Kidney epithelial cell (primary cell): ENCODE results near the gene SLC13A3. TPM values are rescaled to one million over a fixed set of nuclear protein-coding genes. Genes with fewer than 3 reads are reported as not detected.

Source experiments
- DNase-seq: peaks from one replicate; pipeline ENCODE4 v3.0.0-alpha.2; 2010; ENCODE audit warnings: low read depth
- H3K27me3 ChIP-seq: 2 replicates; pipeline ENCODE4 v1.6.0; 2011; ENCODE audit warnings: low read length; ENCODE audit not compliant: control insufficient read depth, insufficient read depth
- H3K36me3 ChIP-seq: 2 replicates; pipeline ENCODE4 v1.5.1; 2011; ENCODE audit warnings: low read length; ENCODE audit not compliant: control insufficient read depth, insufficient read depth
- H3K4me3 ChIP-seq: 2 replicates; pipeline ENCODE4 v1.5.1; 2011; ENCODE audit warnings: low read depth, mild to moderate bottlenecking, control low read depth, low read length
- CTCF ChIP-seq: IDR thresholded peaks from 2 replicates; pipeline ENCODE4 v1.5.1; 2011; ENCODE audit warnings: mild to moderate bottlenecking, moderate library complexity, low read length, control low read depth, inconsistent platforms; ENCODE audit not compliant: insufficient read depth, poor library complexity, severe bottlenecking
- total RNA-seq: library from RNA; depleted of rRNA; stranded (reverse); fragments of >200 nt; gene quantifications from 2 replicates; pipeline ENCODE4 v1.2.3, GENCODE V29; 2015

SLC13A3 gene
- total RNA-seq, 1 donor from 2014 or later = 3.4 TPM

DNA sequence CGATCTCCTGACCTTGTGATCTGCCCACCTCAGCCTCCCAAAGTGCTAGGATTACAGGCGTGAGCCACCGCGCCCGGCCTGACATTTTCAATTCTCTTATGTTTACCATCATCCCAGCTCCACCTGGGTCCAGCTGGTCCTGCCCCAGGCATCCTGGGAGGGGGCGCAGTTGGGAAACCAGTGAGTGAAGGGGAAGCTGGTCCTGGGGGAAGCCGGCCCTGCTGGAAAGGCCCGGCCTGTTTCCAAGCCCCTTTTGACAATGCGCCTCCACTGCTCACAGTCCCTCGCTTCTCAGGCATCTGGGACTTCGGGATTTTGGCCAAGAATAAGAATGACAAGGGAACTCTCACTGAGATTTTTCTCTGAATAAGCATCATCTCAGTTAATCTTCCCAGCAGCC is 14.2 kb downstream of the SLC13A3 start:
- Histone ChIP-seq H3K36me3 (no peaks in the 10 kb centered on the region), H3K4me3 (no peak overlapping the region), H3K27me3 (no peaks in the 10 kb centered on the region)
- no peak for DNase-seq
- TF ChIP-seq CTCF = no peak

DNA sequence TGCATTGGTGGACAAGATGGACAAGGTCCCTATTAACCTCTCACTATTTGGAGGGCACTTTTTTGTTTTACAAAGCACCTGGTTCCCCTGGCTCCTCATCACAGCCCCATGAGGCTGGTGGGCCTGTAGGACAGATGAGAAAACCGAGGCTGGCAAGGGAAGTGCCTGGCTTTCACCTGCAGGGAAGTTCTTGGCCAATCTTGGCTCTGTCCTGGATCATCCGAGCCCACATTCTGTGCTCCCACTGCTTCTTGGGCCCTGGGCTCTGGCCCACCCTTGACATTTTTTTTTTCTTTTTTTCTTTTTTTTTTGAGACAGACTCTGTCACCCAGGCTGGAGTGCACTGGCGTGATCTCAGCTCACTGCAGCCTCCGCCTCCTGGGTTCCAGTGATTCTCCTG is 14.7 kb downstream of the SLC13A3 start:
- Histone ChIP-seq H3K4me3 (no peak overlapping the region), H3K36me3 (no peaks in the 10 kb centered on the region), H3K27me3 (no peaks in the 10 kb centered on the region)
- TF ChIP-seq CTCF = no peak
- DNase-seq = no peak

DNA sequence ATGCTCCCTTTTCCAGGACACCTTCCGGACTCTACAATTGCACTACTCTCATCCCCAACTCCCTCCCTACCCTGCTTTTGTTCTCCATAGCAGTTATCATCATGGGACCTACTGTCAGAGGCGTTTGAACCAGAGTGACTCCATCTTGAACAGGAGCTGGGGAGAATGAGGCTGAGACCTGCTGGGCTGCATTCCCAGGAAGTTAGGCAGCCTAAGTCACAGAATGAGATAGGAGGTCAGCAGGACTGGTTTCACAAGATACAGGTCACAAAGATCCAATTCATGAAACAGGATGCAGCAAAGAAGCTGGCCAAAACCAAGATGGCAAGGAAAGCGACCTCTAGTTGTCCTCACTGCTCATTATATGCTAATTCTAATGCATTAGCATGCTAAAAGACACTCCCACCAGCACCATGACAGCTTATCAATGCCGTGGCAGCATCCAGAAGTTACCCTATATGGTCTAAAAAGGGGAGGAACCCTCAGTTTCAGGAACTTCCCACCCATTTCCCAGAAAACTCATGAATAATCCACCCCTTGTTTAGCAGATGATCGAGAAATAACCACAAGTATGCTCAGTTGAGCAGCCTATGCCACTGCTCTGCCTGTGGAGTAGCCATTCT is 15.6 kb downstream of the SLC13A3 start:
- no peaks in the 10 kb centered on the region for H3K36me3 ChIP-seq
- no peaks in the 10 kb centered on the region for H3K27me3 ChIP-seq
- no peak for DNase-seq
- TF ChIP-seq CTCF = no peak
- H3K4me3 ChIP-seq = no peak overlapping the region

DNA sequence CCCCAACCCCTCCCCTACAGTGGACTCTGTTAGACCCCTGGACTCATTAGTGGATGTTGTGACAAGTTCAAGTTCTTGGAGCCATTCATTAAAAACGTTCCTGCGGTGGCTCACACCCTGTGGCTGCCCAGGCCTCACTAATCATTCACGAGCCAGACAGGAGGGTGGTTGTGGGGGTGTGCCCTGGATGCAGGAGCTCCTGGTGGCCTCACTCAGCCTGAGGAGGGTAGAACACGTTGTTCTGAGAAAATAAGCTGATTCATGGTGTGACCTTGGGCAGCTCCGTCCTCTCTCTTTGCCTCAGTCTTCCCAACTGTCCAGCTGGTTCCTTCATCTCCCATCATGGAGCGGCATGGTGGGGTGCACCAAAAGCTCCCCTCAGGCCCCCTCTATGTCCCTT is 16.7 kb downstream of the SLC13A3 start:
- H3K4me3 ChIP-seq = no peak overlapping the region
- no peaks in the 10 kb centered on the region for H3K27me3 ChIP-seq
- DNase-seq = no peak
- no peak for TF ChIP-seq CTCF
- H3K36me3 ChIP-seq = no peaks in the 10 kb centered on the region

DNA sequence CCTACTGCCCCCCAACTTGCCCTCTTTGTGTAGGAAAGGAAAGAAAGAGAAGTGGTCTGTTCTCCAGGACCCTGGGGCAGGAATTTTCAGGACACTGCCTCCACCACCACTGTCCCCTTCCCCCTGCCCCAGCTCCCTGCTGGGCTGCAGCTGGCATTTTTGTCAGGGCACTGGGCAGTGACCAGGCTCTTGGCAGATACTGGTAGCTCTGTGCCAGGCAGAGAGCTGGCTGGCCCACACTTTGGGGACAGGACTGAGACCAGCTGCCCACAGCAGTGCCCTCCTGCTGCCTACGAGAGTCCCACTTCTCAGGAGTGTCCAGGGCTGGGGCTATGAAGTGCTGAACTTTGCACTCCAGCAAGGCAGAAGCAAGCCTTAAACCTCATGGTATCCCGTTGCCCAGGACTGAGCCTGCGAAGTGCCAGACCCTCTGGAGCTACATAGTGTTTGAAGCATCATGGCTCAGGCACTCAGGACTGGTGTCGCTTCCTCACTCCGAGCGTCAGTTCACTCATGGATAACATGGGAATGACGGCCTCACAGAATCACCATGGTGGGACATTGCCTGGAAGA is 19.3 kb downstream of the SLC13A3 start:
- DNase-seq = no peak
- H3K36me3 ChIP-seq = no peaks in the 10 kb centered on the region
- no peaks in the 10 kb centered on the region for H3K27me3 ChIP-seq
- TF ChIP-seq CTCF = no peak
- no peak overlapping the region for H3K4me3 ChIP-seq
